Neural cell (in vitro differentiated cells): ENCODE results near the gene GSG1L. TPM values are rescaled to one million over a fixed set of nuclear protein-coding genes. Genes with fewer than 3 reads are reported as not detected.

Experiments used
- H2AFZ ChIP-seq: fragments of 200-600, 300-800 bp; sonication (generic), shearing (Covaris generic); 2 replicates; pipeline ENCODE4 v1.6.0; 2014; ENCODE audit warnings: low read depth, mild to moderate bottlenecking, antibody characterized with exemption, low read length, moderate library complexity
- H3F3A ChIP-seq: fragments of 200-600 bp; shearing (Covaris generic); 2 replicates; pipeline ENCODE4 v1.6.1; 2016; ENCODE audit warnings: mild to moderate bottlenecking, moderate library complexity, mixed read lengths, antibody characterized with exemption, low read length; ENCODE audit not compliant: insufficient read depth, poor library complexity, severe bottlenecking
- H3K27ac ChIP-seq: fragments of 200-600, 300-800 bp; sonication (generic), shearing (Covaris generic); 2 replicates; pipeline ENCODE4 v1.5.1; 2014; ENCODE audit warnings: mild to moderate bottlenecking, low read length, moderate library complexity
- H3K27me3 ChIP-seq: fragments of 300-800, 200-600 bp; sonication (generic), shearing (Covaris generic); 2 replicates; pipeline ENCODE4 v1.6.0; 2014; ENCODE audit warnings: mild to moderate bottlenecking, low read depth, low read length, moderate library complexity; ENCODE audit not compliant: insufficient read depth
- H3K36me3 ChIP-seq: fragments of 300-800, 200-600 bp; sonication (generic), shearing (Covaris generic); 2 replicates; pipeline ENCODE4 v1.5.1; 2014; ENCODE audit warnings: mild to moderate bottlenecking, antibody characterized with exemption, low read length, moderate library complexity; ENCODE audit not compliant: insufficient read depth
- H3K4me2 ChIP-seq: fragments of 300-800, 200-600 bp; sonication (generic), shearing (Covaris generic); 2 replicates; pipeline ENCODE4 v1.6.0; 2014; ENCODE audit warnings: mild to moderate bottlenecking, low read length
- H3K4me3 ChIP-seq: fragments of 300-800, 200-600 bp; sonication (generic), shearing (Covaris generic); 2 replicates; pipeline ENCODE4 v1.5.1; 2014; ENCODE audit warnings: mild to moderate bottlenecking, low read length, moderate library complexity
- H3K79me2 ChIP-seq: fragments of 200-600 bp; shearing (Covaris generic); replicated peaks from 2 replicates; pipeline ENCODE4 v1.6.0; 2014; ENCODE audit warnings: mild to moderate bottlenecking, low read length, moderate library complexity; ENCODE audit not compliant: insufficient read depth
- H3K9ac ChIP-seq: fragments of 300-800, 200-600 bp; sonication (generic), shearing (Covaris generic); 2 replicates; pipeline ENCODE4 v1.6.1; 2016; ENCODE audit warnings: mild to moderate bottlenecking, low read length, mixed read lengths
- H3K9me2 ChIP-seq: fragments of 200-600 bp; shearing (Covaris generic); 2 replicates; pipeline ENCODE4 v1.6.1; 2016; ENCODE audit warnings: mild to moderate bottlenecking, low read length, mixed read lengths; ENCODE audit not compliant: insufficient read depth
- H3K9me3 ChIP-seq: fragments of 200-600, 300-800 bp; sonication (generic), shearing (Covaris generic); 2 replicates; pipeline ENCODE4 v1.6.1; 2016; ENCODE audit warnings: mild to moderate bottlenecking, mixed run types, low read length, moderate library complexity, mixed read lengths
- H4K20me1 ChIP-seq: fragments of 200-600 bp; shearing (Covaris generic); 2 replicates; pipeline ENCODE4 v1.6.1; 2016; ENCODE audit warnings: mild to moderate bottlenecking, mixed run types; ENCODE audit not compliant: insufficient read depth
- EP300 ChIP-seq: fragments of 450-650 bp; conservative IDR thresholded peaks from 2 replicates; pipeline ENCODE4 v1.6.1; 2014; ENCODE audit warnings: antibody characterized with exemption, mild to moderate bottlenecking, moderate library complexity; ENCODE audit not compliant: poor library complexity, severe bottlenecking
- EZH2 ChIP-seq: fragments of 200-600, 300-800 bp; shearing (Covaris generic), sonication (generic); IDR thresholded peaks from 2 replicates; pipeline ENCODE4 v1.6.1; 2014; ENCODE audit warnings: antibody characterized with exemption, low read length, borderline replicate concordance, mild to moderate bottlenecking; ENCODE audit not compliant: insufficient read depth, poor library complexity, severe bottlenecking
- MXI1 ChIP-seq: fragments of 450-650 bp; conservative IDR thresholded peaks from 2 replicates; pipeline ENCODE4 v1.6.1; 2014; ENCODE audit warnings: antibody characterized with exemption, mild to moderate bottlenecking; ENCODE audit not compliant: poor library complexity, severe bottlenecking
- POLR2AphosphoS5 ChIP-seq: IDR thresholded peaks from 2 replicates; pipeline ENCODE4 v1.6.1; 2012
- RAD21 ChIP-seq: fragments of 450-650 bp; conservative IDR thresholded peaks from 2 replicates; pipeline ENCODE4 v1.6.1; 2014; ENCODE audit warnings: antibody characterized with exemption, mild to moderate bottlenecking, moderate library complexity
- SMC3 ChIP-seq: fragments of 450-650 bp; conservative IDR thresholded peaks from 2 replicates; pipeline ENCODE4 v1.6.1; 2014; ENCODE audit warnings: antibody characterized with exemption, mild to moderate bottlenecking, moderate library complexity; ENCODE audit not compliant: poor library complexity
- TAF1 ChIP-seq: IDR thresholded peaks from 2 replicates; pipeline ENCODE4 v1.6.1; 2012; ENCODE audit warnings: low read depth
- polyA plus RNA-seq: library from polyadenylated mRNA; depleted of rRNA; stranded (reverse); fragments of >200 nt; gene quantifications from 2 replicates; pipeline ENCODE4 v1.2.3, GENCODE V29; 2014
- TF ChIP-seq, protein P1 (sequence below): fragments of 450-650 bp; IDR thresholded peaks from 2 replicates; pipeline ENCODE4 v1.5.1; 2014; ENCODE audit warnings: antibody characterized with exemption, mild to moderate bottlenecking, moderate library complexity; ENCODE audit not compliant: poor library complexity, severe bottlenecking
- TF ChIP-seq, protein P2 (sequence below): IDR thresholded peaks from 2 replicates; pipeline ENCODE4 v1.6.1; 2012; ENCODE audit warnings: borderline replicate concordance

The GSG1L gene
- polyA plus RNA-seq, 1 donor from 2014 or later, result 0.85 TPM

DNA sequence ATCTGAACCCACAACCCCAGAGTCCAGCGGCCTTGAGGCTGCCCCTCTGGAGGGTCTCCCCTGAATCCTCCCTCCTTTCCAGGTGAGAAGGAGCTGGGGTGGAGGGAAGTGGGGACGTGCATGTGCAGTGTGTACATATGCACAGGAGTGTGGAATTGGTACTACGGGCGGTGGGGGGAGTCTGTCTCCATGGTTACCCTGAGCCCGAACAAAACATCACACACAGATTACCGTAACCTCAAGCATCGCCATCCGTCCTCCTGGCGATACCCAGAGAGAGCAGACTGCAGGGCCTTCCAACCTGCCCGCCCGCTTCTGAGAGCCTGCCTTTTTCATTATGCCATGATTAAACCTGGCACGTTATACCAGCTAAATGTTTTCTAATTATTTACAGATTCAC is 25.1 kb downstream of the GSG1L start:
- Histone ChIP-seq H4K20me1 (no peaks in the 10 kb centered on the region), H3K9me2 (no peaks in the 10 kb centered on the region), H3F3A (no peaks in the 10 kb centered on the region), H3K79me2 (no peaks in the 10 kb centered on the region), H3K9me3 (no peaks in the 10 kb centered on the region), H3K4me2 (no peak overlapping the region), H2AFZ (no peak overlapping the region), H3K36me3 (no peaks in the 10 kb centered on the region), H3K4me3 (no peak overlapping the region), H3K9ac (no peak overlapping the region), H3K27me3 (no peaks in the 10 kb centered on the region), H3K27ac (no peak overlapping the region)
- TF ChIP-seq, protein P1, sequence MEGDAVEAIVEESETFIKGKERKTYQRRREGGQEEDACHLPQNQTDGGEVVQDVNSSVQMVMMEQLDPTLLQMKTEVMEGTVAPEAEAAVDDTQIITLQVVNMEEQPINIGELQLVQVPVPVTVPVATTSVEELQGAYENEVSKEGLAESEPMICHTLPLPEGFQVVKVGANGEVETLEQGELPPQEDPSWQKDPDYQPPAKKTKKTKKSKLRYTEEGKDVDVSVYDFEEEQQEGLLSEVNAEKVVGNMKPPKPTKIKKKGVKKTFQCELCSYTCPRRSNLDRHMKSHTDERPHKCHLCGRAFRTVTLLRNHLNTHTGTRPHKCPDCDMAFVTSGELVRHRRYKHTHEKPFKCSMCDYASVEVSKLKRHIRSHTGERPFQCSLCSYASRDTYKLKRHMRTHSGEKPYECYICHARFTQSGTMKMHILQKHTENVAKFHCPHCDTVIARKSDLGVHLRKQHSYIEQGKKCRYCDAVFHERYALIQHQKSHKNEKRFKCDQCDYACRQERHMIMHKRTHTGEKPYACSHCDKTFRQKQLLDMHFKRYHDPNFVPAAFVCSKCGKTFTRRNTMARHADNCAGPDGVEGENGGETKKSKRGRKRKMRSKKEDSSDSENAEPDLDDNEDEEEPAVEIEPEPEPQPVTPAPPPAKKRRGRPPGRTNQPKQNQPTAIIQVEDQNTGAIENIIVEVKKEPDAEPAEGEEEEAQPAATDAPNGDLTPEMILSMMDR, result no peak
- TF ChIP-seq EZH2 (no peak), RAD21 (no peak), TAF1 (no peak), MXI1 (no peak), POLR2AphosphoS5 (no peak), SMC3 (no peak), EP300 (no peak)
- TF ChIP-seq, protein P2, sequence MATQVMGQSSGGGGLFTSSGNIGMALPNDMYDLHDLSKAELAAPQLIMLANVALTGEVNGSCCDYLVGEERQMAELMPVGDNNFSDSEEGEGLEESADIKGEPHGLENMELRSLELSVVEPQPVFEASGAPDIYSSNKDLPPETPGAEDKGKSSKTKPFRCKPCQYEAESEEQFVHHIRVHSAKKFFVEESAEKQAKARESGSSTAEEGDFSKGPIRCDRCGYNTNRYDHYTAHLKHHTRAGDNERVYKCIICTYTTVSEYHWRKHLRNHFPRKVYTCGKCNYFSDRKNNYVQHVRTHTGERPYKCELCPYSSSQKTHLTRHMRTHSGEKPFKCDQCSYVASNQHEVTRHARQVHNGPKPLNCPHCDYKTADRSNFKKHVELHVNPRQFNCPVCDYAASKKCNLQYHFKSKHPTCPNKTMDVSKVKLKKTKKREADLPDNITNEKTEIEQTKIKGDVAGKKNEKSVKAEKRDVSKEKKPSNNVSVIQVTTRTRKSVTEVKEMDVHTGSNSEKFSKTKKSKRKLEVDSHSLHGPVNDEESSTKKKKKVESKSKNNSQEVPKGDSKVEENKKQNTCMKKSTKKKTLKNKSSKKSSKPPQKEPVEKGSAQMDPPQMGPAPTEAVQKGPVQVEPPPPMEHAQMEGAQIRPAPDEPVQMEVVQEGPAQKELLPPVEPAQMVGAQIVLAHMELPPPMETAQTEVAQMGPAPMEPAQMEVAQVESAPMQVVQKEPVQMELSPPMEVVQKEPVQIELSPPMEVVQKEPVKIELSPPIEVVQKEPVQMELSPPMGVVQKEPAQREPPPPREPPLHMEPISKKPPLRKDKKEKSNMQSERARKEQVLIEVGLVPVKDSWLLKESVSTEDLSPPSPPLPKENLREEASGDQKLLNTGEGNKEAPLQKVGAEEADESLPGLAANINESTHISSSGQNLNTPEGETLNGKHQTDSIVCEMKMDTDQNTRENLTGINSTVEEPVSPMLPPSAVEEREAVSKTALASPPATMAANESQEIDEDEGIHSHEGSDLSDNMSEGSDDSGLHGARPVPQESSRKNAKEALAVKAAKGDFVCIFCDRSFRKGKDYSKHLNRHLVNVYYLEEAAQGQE, result no peak

DNA sequence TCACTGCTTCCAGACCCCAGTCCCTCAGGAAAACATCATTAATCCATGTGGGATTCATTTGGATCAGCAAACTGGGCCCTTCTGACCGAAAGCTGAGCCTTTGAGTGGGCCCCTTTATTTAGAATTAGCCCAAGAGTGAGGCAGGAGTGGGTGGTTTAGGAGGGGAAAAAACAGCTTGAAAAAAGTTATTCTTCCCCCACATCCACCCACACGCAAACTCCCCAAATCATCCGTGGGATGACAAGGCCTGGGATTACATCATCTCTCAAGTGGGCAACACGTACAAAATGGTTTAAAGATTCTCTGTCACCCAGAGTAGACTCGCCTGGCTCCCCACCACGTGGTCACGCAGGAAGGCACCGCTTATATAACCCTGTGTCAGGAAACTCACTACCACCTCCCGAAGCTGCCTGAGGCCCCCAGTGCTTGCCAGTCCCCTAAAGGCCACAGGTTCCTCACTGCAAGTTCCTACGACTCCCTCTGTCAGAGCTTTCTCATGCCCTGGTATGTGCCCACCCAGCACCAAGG is 27.6 kb downstream of the GSG1L start:
- Histone ChIP-seq H4K20me1 (no peaks in the 10 kb centered on the region), H3K36me3 (no peaks in the 10 kb centered on the region), H3K27ac (no peak overlapping the region), H3K27me3 (no peaks in the 10 kb centered on the region), H3K79me2 (no peaks in the 10 kb centered on the region), H3K9ac (no peak overlapping the region), H3K4me2 (no peak overlapping the region), H3K9me2 (no peaks in the 10 kb centered on the region), H3F3A (no peaks in the 10 kb centered on the region), H2AFZ (no peak overlapping the region), H3K9me3 (no peaks in the 10 kb centered on the region), H3K4me3 (no peak overlapping the region)
- TF ChIP-seq MXI1 (no peak), RAD21 (no peak), EZH2 (no peak), POLR2AphosphoS5 (no peak), TAF1 (no peak), EP300 (no peak), SMC3 (no peak)
- TF ChIP-seq, protein P2, result no peak
- TF ChIP-seq, protein P1, result no peak
